Tibial nerve (tissue), 4 donors: ENCODE measurements around the gene TCEA2. TPM values are rescaled to one million over a fixed set of nuclear protein-coding genes. Genes with fewer than 3 reads are reported as not detected.

Source experiments
- DNase-seq, 2 donors: peaks; one replicate each; pipeline ENCODE4 v3.0.0-alpha.2; 2019; ENCODE audit warnings: low spot score in 2 of 2
- H3K27ac ChIP-seq, 4 donors: fragments of 200-600 bp; sonication (generic) in 3 of 4; one replicate each; pipeline ENCODE4 v1.5.1; 2017 to 2019; ENCODE audit warnings: mild to moderate bottlenecking in 1 of 4
- H3K27me3 ChIP-seq, 2 donors: fragments of 200-600 bp; sonication (generic) in 1 of 2; one replicate each; pipeline versions ENCODE4 v1.5.1 to v1.6.0; 2017 to 2019
- H3K36me3 ChIP-seq, 3 donors: fragments of 200-600 bp; sonication (generic); one replicate each; pipeline ENCODE4 v1.5.1; 2018 to 2019
- H3K4me1 ChIP-seq, 4 donors: fragments of 200-600 bp; sonication (generic) in 3 of 4; one replicate each; pipeline ENCODE4 v1.5.1; 2017 to 2019
- H3K4me3 ChIP-seq, 4 donors: fragments of 200-600 bp; sonication (generic) in 3 of 4; one replicate each; pipeline ENCODE4 v1.5.1; 2017 to 2019; ENCODE audit warnings: mild to moderate bottlenecking in 1 of 4, moderate library complexity in 1 of 4
- H3K9me3 ChIP-seq, 4 donors: fragments of 200-600 bp; sonication (generic) in 3 of 4; one replicate each; pipeline ENCODE4 v1.5.1; 2017 to 2019
- EP300 ChIP-seq, 2 donors: sonication (generic); formaldehyde crosslinking; IDR thresholded peaks; one replicate each; pipeline ENCODE4 v1.6.1; 2017; ENCODE audit warnings: antibody characterized with exemption in 2 of 2, mild to moderate bottlenecking in 1 of 2
- POLR2A ChIP-seq, 2 donors: fragments of 450-650 bp; IDR thresholded peaks; one replicate each; pipeline ENCODE4 v1.6.1; 2017; ENCODE audit warnings: antibody characterized with exemption in 2 of 2, mild to moderate bottlenecking in 2 of 2, moderate library complexity in 2 of 2
- WGBS, 2 donors: methylation state at CpG; one replicate each; pipeline ENCODE4 v1.1.5; 2018; 5-methylcytosine and 5-hydroxymethylcytosine counted together
- total RNA-seq, 4 donors: library from RNA; depleted of rRNA; stranded (reverse); fragments of >200 nt; gene quantifications; one replicate each; pipeline ENCODE4 v1.1.0, GENCODE V29; 2016
- TF ChIP-seq, protein P1 (sequence below), 5 experiments: fragments of 200-600 bp in 3 of 5; fragments of 450-650 bp in 2 of 5; sonication (generic) in 3 of 5; IDR thresholded peaks; one replicate each; pipeline ENCODE4 v1.5.1; 2016 to 2019; ENCODE audit warnings: antibody characterized with exemption in 5 of 5, mild to moderate bottlenecking in 3 of 5, moderate library complexity in 2 of 5

The TCEA2 gene
- total RNA-seq, 4 donors from 2014 or later: 45.6 to 62.9 (median 59.2) TPM

DNA sequence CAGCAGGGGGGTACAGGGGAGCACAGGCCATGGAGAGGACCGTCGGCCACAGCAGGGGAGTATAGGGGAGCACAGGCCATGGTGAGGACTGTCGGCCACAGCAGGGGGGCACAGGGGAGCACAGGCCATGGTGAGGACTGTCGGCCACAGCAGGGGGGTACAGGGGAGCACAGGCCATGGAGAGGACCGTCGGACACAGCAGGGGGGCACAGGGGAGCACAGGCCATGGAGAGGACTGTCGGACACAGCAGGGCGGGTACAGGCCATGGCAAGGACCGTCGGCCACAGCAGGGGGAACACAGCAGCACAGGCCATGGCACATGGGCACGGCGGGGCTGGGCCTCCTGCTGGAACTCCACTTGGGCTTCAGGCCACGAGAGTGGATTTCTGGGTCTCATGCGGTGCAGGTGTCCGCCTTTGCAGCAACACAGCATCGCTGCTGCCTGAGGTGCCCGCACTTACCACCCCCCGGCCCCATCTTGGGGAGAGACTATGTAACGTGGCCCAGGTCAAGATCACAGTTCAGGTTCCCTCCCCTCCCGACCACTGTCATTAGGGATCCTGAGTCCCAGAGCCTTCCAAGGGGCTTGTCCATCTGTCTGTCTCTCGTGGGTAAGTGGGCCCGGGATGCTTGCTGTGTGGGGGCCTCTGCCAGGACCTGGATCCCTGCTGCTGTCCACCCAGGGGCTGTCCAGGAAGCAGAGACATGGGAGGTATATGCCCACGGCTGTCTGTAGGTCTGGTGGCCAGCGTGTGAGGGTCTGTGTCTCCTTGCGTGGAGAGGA lies 41.9 kb downstream of the TCEA2 start:
- TF ChIP-seq POLR2A (IDR thresholded peaks at IDR 0.05): no peak
- TF ChIP-seq EP300 (IDR thresholded peaks at IDR 0.05): no peak
- TF ChIP-seq, protein P1, sequence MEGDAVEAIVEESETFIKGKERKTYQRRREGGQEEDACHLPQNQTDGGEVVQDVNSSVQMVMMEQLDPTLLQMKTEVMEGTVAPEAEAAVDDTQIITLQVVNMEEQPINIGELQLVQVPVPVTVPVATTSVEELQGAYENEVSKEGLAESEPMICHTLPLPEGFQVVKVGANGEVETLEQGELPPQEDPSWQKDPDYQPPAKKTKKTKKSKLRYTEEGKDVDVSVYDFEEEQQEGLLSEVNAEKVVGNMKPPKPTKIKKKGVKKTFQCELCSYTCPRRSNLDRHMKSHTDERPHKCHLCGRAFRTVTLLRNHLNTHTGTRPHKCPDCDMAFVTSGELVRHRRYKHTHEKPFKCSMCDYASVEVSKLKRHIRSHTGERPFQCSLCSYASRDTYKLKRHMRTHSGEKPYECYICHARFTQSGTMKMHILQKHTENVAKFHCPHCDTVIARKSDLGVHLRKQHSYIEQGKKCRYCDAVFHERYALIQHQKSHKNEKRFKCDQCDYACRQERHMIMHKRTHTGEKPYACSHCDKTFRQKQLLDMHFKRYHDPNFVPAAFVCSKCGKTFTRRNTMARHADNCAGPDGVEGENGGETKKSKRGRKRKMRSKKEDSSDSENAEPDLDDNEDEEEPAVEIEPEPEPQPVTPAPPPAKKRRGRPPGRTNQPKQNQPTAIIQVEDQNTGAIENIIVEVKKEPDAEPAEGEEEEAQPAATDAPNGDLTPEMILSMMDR (IDR thresholded peaks at IDR 0.05): no peak
- WGBS, 2 donors: 84 to 86% methylated on average over 21 to 22 of the region's 25 CpGs
- Histone ChIP-seq H3K27ac (no peak overlapping the region), H3K36me3 (no peaks in the 10 kb centered on the region), H3K4me3 (no peak overlapping the region), H3K4me1 (peaks cover 0 to 12% (median 4%) of the 10 kb centered on the region in 4 donors), H3K27me3 (peaks cover 0 to 49% of the 10 kb centered on the region in 2 donors), H3K9me3 (no peaks in the 10 kb centered on the region)
- no peak for DNase-seq

DNA sequence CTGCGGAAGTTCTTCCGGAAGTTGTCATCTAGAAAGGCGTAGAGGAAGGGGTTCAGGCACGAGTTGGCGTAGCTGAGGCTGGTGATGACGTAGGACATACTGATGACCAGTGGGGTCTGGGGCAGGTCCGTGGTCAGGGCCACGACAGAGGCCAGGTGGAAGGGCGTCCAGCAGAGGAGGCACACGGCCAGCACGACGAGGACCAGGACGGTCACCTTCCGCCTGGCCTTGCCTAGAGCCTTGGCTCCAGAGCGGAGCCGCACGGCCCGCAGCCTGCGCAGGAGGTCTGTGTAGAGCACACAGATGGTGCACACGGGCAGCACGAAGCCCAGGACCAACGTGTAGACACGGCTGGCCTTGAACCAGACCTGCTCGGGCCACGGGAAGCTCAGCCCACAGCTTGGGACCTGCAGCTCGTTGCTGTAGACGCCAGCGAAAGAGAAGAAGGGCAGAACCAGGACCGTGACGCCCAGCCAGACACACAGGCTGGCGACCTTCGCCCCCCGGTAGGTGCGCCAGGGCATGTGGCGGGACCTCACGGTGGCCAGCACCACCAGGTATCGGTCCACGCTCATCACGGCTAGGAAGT lies 42.9 kb downstream of the TCEA2 start:
- WGBS, 2 donors: 89 to 91% methylated on average over 39 of the region's 39 CpGs
- H3K27ac ChIP-seq: no peak overlapping the region
- no peak for DNase-seq

DNA sequence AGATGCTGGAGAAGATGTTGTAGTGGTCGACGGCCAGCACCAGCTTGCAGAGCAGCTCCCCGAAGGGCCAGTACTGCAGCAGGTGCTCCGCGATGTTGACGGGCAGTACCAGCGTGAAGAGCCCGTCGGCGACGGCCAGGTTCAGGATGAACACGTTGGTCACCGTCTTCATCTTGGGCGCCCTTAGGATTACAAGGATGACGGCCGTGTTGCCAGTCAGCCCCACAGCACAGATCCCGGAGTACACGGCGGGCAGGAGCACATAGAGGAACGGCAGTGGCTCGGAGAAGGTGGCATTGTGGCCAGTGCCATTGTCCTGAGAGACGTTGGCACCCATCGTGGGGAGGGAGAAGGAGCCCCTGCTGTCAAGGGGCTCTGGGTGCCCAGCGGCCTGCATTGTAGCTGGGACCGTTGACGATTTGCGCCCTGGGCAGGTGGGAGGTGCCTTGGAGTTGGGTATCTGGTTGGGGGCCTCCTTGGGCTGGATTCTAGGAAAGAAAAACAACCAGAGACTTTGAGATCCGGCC lies 43.5 kb downstream of the TCEA2 start:
- no peaks in the 10 kb centered on the region for H3K36me3 ChIP-seq
- peaks cover 0 to 36% of the 10 kb centered on the region in 2 donors for H3K27me3 ChIP-seq
- H3K9me3 ChIP-seq: no peaks in the 10 kb centered on the region
- no peak for DNase-seq
- H3K4me3 ChIP-seq: no peak overlapping the region
- peaks cover 0 to 12% (median 4%) of the 10 kb centered on the region in 4 donors for H3K4me1 ChIP-seq
- 88 to 92% methylated on average over 25 to 28 of the region's 28 CpGs for WGBS, 2 donors
- TF ChIP-seq POLR2A (IDR thresholded peaks at IDR 0.05) (no peak), EP300 (IDR thresholded peaks at IDR 0.05) (no peak)
- TF ChIP-seq, protein P1 (IDR thresholded peaks at IDR 0.05): no peak
- no peak overlapping the region for H3K27ac ChIP-seq

More for the DNA sequence above, 42.9 kb downstream of the TCEA2 start:
- TF ChIP-seq, protein P1 (IDR thresholded peaks at IDR 0.05): no peak
- TF ChIP-seq EP300 (IDR thresholded peaks at IDR 0.05): no peak
- no peak for TF ChIP-seq POLR2A (IDR thresholded peaks at IDR 0.05)
- peaks cover 0 to 41% of the 10 kb centered on the region in 2 donors for H3K27me3 ChIP-seq
- H3K9me3 ChIP-seq: no peaks in the 10 kb centered on the region
- no peaks in the 10 kb centered on the region for H3K36me3 ChIP-seq
- no peak overlapping the region for H3K4me3 ChIP-seq
- H3K4me1 ChIP-seq: peaks cover 0 to 12% (median 4%) of the 10 kb centered on the region in 4 donors

- peaks cover 0 to 6% (median 2%) of the 10 kb centered on the region in 4 donors for H3K4me1 ChIP-seq
- 60 to 67% methylated on average over 17 to 21 of the region's 22 CpGs for WGBS, 2 donors
- no peak for DNase-seq
- H3K27ac ChIP-seq: no peak within 1 kb of the TSS
- no peaks in the 10 kb centered on the region for H3K9me3 ChIP-seq
- no peaks in the 10 kb centered on the region for H3K36me3 ChIP-seq
- H3K27me3 ChIP-seq: peaks cover 0 to 29% of the 10 kb centered on the region in 2 donors
- no peak for TF ChIP-seq EP300 (IDR thresholded peaks at IDR 0.05)
- TF ChIP-seq POLR2A (IDR thresholded peaks at IDR 0.05): no peak
- TF ChIP-seq, protein P1 (IDR thresholded peaks at IDR 0.05): no peak
- H3K4me3 ChIP-seq: no peak within 1 kb of the TSS
Measured at GRCh38 chr20:64106981-64107735, 44.2 kb downstream of the TCEA2 start, which contains the start of gene NPBWR2. Gene NPBWR2 (minus strand): TSS chr20:64107565. CDS start chr20:64106831, 734 bp downstream.
